Keratinocyte (primary cell): ENCODE results near the gene C17orf58. TPM values are rescaled to one million over a fixed set of nuclear protein-coding genes. Genes with fewer than 3 reads are reported as not detected.

ENCODE experiments used
- DNase-seq: peaks from one replicate; pipeline ENCODE4 v3.0.0-alpha.2; 2011; ENCODE audit warnings: low read depth, missing footprints, low spot score
- FAIRE-seq: peaks from 2 replicates; lab custom pipeline; 2011; peaks lifted over from hg19 to GRCh38; lab: Jason Lieb, UNC
- H2AFZ ChIP-seq: 2 replicates; pipeline ENCODE4 v1.6.0; 2012; ENCODE audit warnings: low read length, control low read depth, inconsistent platforms; ENCODE audit not compliant: control insufficient read depth
- H3K27ac ChIP-seq: 2 replicates; pipeline ENCODE4 v1.5.1; 2011; ENCODE audit warnings: low read length; ENCODE audit not compliant: control insufficient read depth, insufficient read depth
- H3K27me3 ChIP-seq: 3 replicates; pipeline ENCODE4 v1.6.0; 2011; ENCODE audit warnings: low read length; ENCODE audit not compliant: control insufficient read depth, insufficient read depth; ENCODE audit errors: extremely low read depth
- H3K36me3 ChIP-seq, 2 experiments: 2 replicates in 1 of 2; 3 replicates in 1 of 2; pipeline ENCODE4 v1.5.1; 2011; ENCODE audit warnings: low read length in 2 of 2, mild to moderate bottlenecking in 1 of 2; ENCODE audit not compliant: control insufficient read depth in 2 of 2, insufficient read depth in 2 of 2; ENCODE audit errors: extremely low read depth in 1 of 2
- H3K4me1 ChIP-seq: 3 replicates; pipeline ENCODE4 v1.5.1; 2011; ENCODE audit warnings: low read length; ENCODE audit not compliant: control insufficient read depth, insufficient read depth; ENCODE audit errors: extremely low read depth
- H3K4me2 ChIP-seq: 3 replicates; pipeline ENCODE4 v1.6.0; 2011; ENCODE audit warnings: low read depth, low read length; ENCODE audit not compliant: control insufficient read depth, insufficient read depth; ENCODE audit errors: extremely low read depth
- H3K4me3 ChIP-seq, 3 experiments: fragments of 200-600 bp in 1 of 3; sonication (generic) in 1 of 3; 2 replicates in 2 of 3; 3 replicates in 1 of 3; pipeline ENCODE4 v1.5.1; 2011 to 2016; ENCODE audit warnings: low read length in 3 of 3, mild to moderate bottlenecking in 3 of 3, control low read depth in 2 of 3, inconsistent platforms in 1 of 3, low read depth in 1 of 3, mixed read lengths in 1 of 3, mixed run types in 1 of 3, moderate library complexity in 1 of 3; ENCODE audit not compliant: control insufficient read depth in 2 of 3, insufficient read depth in 2 of 3; ENCODE audit errors: extremely low read depth in 1 of 3
- H3K79me2 ChIP-seq: 2 replicates; pipeline ENCODE4 v1.6.0; 2012; ENCODE audit warnings: low read length; ENCODE audit not compliant: control insufficient read depth, insufficient read depth
- H3K9ac ChIP-seq: 3 replicates; pipeline ENCODE4 v1.6.0; 2011; ENCODE audit warnings: low read length; ENCODE audit not compliant: control insufficient read depth, insufficient read depth; ENCODE audit errors: extremely low read depth
- H3K9me1 ChIP-seq: 3 replicates; pipeline ENCODE4 v1.6.0; 2011; ENCODE audit warnings: low read length; ENCODE audit not compliant: control insufficient read depth, insufficient read depth; ENCODE audit errors: extremely low read depth
- H3K9me3 ChIP-seq: 2 replicates; pipeline ENCODE4 v1.5.1; 2012; ENCODE audit warnings: low read depth, low read length; ENCODE audit not compliant: control insufficient read depth
- H4K20me1 ChIP-seq: 3 replicates; pipeline ENCODE4 v1.6.0; 2011; ENCODE audit warnings: low read length; ENCODE audit not compliant: control insufficient read depth, insufficient read depth; ENCODE audit errors: extremely low read depth
- CTCF ChIP-seq, 3 experiments: IDR thresholded peaks in 1 of 3; conservative IDR thresholded peaks in 1 of 3; optimal IDR thresholded peaks in 1 of 3; 2 replicates in 2 of 3; 3 replicates in 1 of 3; pipeline versions ENCODE3 to v1.5.1; 2011; ENCODE audit warnings: low read length in 3 of 3, mild to moderate bottlenecking in 3 of 3, moderate library complexity in 2 of 3, control low read depth in 1 of 3, inconsistent platforms in 1 of 3; ENCODE audit not compliant: insufficient read depth in 2 of 3; ENCODE audit errors: extremely low read depth in 1 of 3
- EZH2 ChIP-seq: IDR thresholded peaks from one replicate; pipeline ENCODE4 v1.6.1; 2012; ENCODE audit warnings: inconsistent platforms, mild to moderate bottlenecking, low read length, moderate library complexity
- dilution Hi-C: fragments of 300-500 bp; cut with MboI; formaldehyde crosslinking; loops from one replicate; pipeline ENCODE4 v1.7.0; 2020; ENCODE audit warnings: low sequenced_read_pairs; ENCODE audit not compliant: extremely low pct_ligation_motif_present
- polyA plus RNA-seq, 5 experiments: library from polyadenylated mRNA; depleted of rRNA in 3 of 5; stranded (reverse) in 3 of 5; stranded (forward) in 1 of 5; unstranded in 1 of 5; fragments of >200 nt; gene quantifications; 1 replicate in 1 of 5; 2 replicates in 3 of 5; 3 replicates in 1 of 5; pipeline versions ENCODE4 v1.2.1 to v1.2.3, GENCODE V29; 2011 to 2012; ENCODE audit warnings: missing spikeins in 2 of 5, low read depth in 1 of 5, low replicate concordance in 1 of 5

Gene C17orf58
- polyA plus RNA-seq, 1 donor (not counting 4 experiments of a cell fraction or from before 2014, with no cell fraction given): 6.1 TPM

- Histone ChIP-seq H3K27me3 (no peaks in the 10 kb centered on the region), H3K27ac (peak overlapping the region; percentile 63), H3K9ac (peak overlapping the region; percentile 75), H4K20me1 (no peaks in the 10 kb centered on the region), H3K4me3 (peak overlapping the region; percentile 69 to 81 (median 78)), H2AFZ (peak overlapping the region; percentile 91), H3K9me1 (no peaks in the 10 kb centered on the region), H3K4me1 (peaks cover 21% of the 10 kb centered on the region), H3K36me3 (no peaks in the 10 kb centered on the region), H3K4me2 (peak overlapping the region; percentile 89), H3K9me3 (no peaks in the 10 kb centered on the region), H3K79me2 (no peaks in the 10 kb centered on the region)
- dilution Hi-C loops: no loop called here
- TF ChIP-seq CTCF (optimal IDR thresholded peaks at IDR 0.05 in 1 of 3, IDR thresholded peaks at IDR 0.05 in 1 of 3, conservative IDR thresholded peaks at IDR 0.05 in 1 of 3; ENCODE audit: extremely low read depth in 1 of 3, insufficient read depth in 2 of 3, low read length in 3 of 3) (no peak), EZH2 (no peak)
- no peak for FAIRE-seq
- no peak for DNase-seq
Measured at GRCh38 chr17:67993153-67993997, 2.9 kb downstream of the C17orf58 start.

- no peak for TF ChIP-seq EZH2
- no peak for TF ChIP-seq CTCF (optimal IDR thresholded peaks at IDR 0.05 in 1 of 3, IDR thresholded peaks at IDR 0.05 in 1 of 3, conservative IDR thresholded peaks at IDR 0.05 in 1 of 3; ENCODE audit: extremely low read depth in 1 of 3, insufficient read depth in 2 of 3, low read length in 3 of 3)
- H3K4me3 ChIP-seq: peak overlapping the region; percentile 69 to 81 (median 78)
- peak overlapping the region; percentile 54 for H3K27ac ChIP-seq
- H3K9me3 ChIP-seq: no peaks in the 10 kb centered on the region
- H2AFZ ChIP-seq: peak overlapping the region; percentile 91
- dilution Hi-C loops: no loop called here
- no peaks in the 10 kb centered on the region for H3K9me1 ChIP-seq
- peaks cover 21% of the 10 kb centered on the region for H3K4me1 ChIP-seq
- H3K27me3 ChIP-seq: no peaks in the 10 kb centered on the region
- no peaks in the 10 kb centered on the region for H4K20me1 ChIP-seq
- no peaks in the 10 kb centered on the region for H3K36me3 ChIP-seq
- no peaks in the 10 kb centered on the region for H3K79me2 ChIP-seq
- FAIRE-seq: no peak
- DNase-seq: no peak
- peak overlapping the region; percentile 87 for H3K4me2 ChIP-seq
- H3K9ac ChIP-seq: peak overlapping the region; percentile 75
Measured at GRCh38 chr17:67992548-67993152, 3.6 kb downstream of the C17orf58 start.
